ENCODE results near the gene KCTD18. TPM values are rescaled to one million over a fixed set of nuclear protein-coding genes. Genes with fewer than 3 reads are reported as not detected.
A peak's percentile ranks its signal among the peaks of the same experiment; 100 is the strongest.

Gene KCTD18
- total RNA-seq, 2 donors from 2014 or later = 9.1 to 10.4 TPM

DNA sequence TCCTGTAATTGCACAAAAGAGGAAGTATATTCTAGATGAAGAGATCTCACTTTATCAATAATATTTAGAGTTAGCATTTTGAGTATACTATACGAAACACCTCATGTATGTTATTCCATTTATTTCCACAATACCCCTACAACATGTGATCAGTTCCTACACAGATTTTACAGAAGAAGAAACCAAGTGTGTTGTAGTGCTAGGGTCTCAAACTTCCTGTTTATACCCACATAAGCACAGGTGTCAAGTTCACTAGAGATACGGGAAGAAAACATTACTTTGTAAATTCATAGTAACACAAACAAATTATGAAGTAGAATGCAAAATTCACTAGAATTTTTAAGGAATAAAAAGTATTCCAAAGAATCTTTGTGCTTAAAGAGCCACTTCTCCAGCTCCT, 46.4 kb downstream of the KCTD18 start:
- intact Hi-C loops (cut with DNase I) = loop anchor here in 1 of 2 donors (10.0 kb wide), 1 partner anchor 159 kb away; the partner anchor contains the start of gene SPATS2L
- no peak for ATAC-seq

DNA sequence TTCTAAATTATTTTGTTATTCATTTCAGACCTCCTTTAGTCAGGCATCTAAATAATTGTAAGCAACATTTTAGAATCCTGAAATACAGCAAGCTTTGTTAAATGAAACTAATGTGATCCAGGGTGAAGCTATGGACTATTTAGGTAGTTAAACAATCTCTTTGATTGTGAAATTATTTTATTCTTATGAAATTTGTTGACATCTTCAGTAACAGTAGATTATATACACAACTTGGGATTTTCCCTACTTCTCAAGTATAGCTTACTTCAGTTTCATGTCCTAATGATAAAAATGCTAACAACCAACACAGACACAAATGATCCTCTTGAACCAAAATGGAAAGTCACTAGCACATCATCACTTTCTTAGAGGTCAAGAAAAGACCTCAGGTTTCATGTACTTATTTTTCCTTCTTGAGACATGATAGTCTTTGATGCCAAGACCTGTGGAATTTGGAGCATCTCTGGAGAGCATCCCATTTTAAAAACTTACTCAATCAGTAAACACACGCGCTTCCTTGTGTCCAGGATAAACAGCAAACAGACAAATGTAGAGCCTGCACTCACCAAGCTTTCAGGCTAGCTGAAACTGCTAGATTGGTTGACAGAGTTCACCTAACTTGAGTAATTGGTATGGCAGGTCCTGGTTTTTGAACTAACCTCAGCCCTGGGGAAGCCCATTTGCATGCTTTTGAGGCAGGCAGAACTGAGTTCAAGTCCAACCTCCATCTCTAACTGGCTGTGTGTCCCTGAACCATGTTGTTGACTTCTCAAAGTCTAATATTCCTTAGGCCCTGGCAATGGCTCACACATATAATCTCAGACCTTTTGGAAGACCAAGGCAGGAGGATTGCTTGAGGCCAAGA, 47.8 kb downstream of the KCTD18 start:
- DNase-seq = no peak
- intact Hi-C loops (cut with DNase I) = loop anchor here in 1 of 2 donors (10.0 kb wide), 1 partner anchor 157 kb away; the partner anchor contains the start of gene SPATS2L
- ATAC-seq = no peak

More for the DNA sequence above, 46.4 kb downstream of the KCTD18 start:
- DNase-seq = no peak

DNA sequence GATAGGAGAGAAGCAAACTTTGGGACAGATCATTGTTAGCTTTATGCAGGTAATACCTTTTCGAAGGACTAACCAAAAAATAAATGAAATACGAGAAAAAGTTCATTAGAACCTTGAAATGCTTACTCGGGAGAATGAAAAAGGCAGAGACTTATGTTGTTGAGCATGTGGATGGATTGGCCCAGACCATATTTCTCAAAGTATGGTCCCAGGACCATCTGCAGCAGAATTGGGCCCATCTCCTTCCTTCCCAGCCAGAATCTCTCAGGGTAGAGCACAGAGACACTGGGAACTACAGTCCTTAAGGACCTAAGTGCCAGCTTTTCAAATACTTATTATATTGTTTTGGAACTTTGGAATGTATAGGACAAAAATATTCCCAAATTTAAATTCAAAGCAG, 50.8 kb downstream of the KCTD18 start:
- no peak for ATAC-seq
- intact Hi-C loops (cut with DNase I) = no loop called here

DNA sequence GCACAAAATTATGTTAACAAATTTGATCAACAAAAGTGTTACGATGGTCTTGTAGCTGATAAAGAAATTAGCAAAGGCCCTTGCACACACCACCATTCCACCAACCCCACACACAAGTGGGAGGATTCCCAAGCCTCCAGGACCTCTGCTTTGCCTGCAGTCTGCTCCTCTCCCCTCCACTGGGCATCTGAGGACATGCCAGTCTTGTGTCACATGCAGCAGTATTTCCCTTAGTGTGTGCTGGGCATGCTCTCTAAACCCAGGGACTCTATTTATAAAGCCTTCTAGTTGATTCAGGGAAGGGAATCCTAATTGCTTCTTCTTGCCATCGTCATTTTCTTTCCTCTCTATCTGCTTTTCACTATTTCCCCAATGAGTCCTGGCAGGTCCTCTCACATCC, 53.3 kb downstream of the KCTD18 start:
- ATAC-seq (peak in 1 of 2 donors; percentile 63), DNase-seq (no peak)
- intact Hi-C loops (cut with DNase I) = no loop called here

More for the DNA sequence above, 50.8 kb downstream of the KCTD18 start:
- no peak for DNase-seq

DNA sequence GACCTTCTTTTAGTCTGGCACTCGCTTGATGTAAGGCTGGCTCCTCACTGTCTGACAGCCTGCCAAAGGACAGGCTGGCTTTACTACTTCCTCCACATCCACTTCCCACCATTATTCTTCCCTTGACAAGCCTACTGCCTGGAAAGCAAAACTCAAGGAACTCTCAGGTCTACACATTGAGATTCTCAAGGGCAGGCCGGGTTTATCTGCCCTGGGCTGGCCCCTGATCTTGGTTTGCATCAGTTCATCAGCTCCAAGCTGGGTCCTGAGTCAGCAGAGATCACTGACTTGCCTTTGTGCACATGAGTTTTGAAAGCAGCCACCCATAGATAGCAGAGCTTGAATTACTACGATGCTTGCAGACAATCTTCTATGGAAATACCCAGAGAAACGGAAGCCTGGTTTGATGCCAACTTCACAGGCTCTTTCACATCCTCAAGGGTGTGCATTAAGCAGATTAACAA, 53.9 kb downstream of the KCTD18 start:
- intact Hi-C loops (cut with DNase I) = no loop called here
- DNase-seq (no peak), ATAC-seq (peak; percentile 42 to 53)

DNA sequence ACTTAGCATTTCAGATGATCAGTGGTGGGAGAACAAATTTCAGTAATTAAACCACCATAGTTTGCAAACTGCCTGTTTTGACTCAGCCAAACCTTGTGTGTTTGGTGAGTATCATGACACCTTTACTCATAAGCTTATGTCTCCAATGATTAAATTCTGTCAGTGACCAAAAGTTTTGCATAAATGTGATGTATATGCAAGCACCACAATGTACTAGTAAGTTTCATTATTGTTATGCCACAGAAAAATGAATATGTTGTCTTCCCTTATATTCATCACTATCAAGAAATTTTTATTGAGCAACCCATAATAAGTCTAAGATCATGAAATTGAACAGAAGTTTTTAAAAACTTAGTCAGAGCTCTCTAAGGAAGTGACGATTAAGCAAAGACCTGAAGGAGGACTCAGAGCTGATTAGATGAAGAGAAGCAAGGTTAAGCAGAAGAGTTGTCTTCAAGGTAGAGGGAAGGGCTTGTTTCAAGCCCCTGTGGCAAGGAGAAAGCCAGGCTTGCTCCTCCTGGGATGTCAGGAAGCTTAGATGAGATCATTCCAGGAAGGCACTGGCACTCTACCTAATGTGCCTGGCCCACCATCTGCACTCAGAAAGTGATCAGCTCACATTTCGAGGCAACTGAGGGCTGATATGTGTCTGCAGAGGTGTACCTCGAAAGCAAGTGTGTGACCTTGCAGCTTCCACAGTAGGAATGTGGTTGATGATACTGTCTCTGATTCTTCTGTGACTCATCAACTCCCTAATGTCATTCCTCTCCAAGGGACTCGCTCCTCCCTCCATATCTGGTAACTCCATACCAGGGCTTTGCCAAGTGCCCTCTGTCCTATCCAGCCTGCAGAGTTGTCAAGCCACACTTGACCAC, 54.7 kb downstream of the KCTD18 start:
- DNase-seq = no peak
- peak; percentile 76 to 95 for ATAC-seq
- intact Hi-C loops (cut with DNase I) = no loop called here

DNA sequence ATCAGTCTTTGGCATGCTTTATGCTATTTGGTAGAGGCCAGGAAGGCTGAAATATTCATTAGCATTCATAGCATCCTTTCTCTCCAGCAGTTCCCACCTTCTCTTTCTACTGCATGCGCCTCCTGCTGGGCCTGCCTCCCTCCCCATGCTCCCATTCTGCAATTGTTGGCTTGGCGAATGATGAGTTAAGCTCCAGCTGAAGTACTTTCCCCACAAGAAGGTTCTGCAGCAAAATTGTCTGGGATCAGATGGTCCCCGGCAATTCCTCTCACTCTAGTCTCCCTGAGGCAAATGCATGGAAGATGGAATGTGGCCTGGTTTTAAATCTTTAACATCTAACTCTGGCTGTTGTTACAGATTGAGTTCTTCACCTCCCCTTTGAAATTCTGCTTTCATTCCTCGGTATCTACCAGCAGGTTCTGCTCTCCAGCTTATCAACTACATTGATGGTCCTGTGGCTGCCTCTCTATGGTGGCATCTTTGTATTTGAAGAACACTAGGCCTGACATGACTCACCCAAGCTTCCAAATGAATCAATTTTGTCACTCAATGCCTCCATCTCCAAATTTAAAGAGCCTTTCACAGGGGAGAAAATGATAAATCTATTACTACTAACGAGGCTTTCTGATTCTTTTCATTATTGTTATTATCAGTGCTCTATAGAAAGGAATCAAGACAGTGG, 55.9 kb downstream of the KCTD18 start:
- DNase-seq = no peak
- ATAC-seq = no peak
- intact Hi-C loops (cut with DNase I) = no loop called here

DNA sequence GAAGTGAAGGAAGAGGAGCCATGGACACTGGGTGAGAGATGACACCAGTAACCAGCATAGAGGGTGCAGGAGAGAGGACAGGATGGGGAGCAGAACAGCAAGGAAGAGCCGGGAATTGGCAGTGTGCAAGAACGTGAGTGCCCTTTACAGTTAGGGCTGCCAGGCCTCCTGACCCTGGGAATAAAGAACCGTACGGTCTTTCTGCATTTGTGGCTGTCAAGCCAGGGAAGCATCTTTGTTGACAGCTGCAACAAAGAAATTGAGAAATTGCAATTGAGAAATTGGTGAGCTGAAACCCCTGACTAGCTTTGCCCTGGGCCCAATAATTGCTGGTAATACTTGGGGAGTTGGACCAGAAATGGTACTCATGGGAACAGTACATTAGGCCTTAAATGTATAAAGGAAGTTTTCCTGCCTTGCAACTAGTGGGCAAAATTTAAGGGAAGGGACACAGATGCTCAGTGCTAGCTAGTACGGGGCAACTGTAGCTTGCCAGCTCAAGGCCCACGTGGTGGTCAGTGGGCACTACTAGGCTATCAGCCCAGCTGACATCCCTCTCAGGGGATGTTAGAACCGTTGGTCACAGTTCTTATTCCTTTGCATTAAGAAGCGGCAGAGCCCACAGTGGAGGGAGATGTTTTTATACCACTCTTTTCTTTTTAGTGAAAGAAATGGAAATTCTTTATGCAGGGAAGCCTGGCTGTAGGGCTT, 56.6 kb downstream of the KCTD18 start:
- ATAC-seq (no peak), DNase-seq (no peak)
- intact Hi-C loops (cut with DNase I) = no loop called here

DNA sequence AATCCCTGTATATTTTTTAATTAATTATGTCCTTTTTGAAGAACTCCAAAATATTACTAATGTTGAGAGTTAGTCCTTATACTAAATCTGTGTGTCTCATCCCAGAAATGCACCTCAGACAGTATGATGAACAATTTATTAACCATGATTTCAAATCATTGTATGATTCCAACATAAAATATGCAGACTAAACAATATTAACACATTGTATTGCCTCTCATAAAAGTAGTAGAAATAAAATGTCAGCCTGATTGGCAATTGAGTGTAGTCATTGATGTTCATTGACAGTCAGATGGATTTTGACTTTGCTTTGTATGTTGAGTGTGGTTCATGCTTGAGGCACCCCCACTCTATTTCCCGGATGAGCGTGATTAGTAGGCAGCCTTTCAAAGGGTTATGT, 57.5 kb downstream of the KCTD18 start:
- ATAC-seq (no peak), DNase-seq (no peak)
- intact Hi-C loops (cut with DNase I) = no loop called here

DNA sequence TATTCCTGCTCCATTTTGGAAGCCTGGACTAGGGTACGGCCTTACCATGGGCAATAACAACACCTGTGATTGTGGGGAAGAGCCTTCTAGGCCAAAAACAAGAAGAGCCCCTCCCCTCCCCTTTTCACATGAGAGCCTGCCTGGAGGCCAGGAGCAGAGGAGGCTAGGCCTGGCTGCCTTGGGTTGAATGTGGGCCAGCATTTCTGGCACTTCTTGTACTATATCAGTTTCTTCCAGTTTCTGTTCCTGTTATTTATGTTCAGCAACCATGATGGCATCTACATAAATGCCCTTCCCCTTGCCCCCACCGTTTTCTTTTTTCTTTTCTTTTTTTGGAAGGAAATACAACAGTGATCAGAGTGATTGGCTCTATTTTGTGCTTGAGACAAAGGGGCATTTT, 58.4 kb downstream of the KCTD18 start:
- DNase-seq = no peak
- intact Hi-C loops (cut with DNase I) = no loop called here
- no peak for ATAC-seq

DNA sequence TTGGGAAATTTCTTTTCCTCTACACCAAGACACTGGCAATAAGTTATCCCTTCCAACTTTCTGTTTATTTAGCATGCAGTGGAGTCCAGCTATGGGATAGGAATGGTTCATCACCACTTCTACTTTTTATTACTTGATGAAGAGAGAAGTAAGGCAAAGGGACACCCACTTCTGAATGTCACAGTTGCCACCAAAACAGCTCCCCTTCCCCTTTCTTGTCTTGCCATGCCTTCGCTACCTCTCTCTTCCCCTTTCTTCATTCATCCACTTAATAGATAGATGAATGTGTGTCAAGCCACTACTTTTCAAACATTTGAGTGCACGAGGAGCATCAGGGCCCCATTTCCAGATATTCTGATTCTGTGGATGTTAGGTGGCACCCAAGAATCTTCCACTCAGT, 59.6 kb downstream of the KCTD18 start:
- DNase-seq (no peak), ATAC-seq (no peak)
- intact Hi-C loops (cut with DNase I) = no loop called here

DNA sequence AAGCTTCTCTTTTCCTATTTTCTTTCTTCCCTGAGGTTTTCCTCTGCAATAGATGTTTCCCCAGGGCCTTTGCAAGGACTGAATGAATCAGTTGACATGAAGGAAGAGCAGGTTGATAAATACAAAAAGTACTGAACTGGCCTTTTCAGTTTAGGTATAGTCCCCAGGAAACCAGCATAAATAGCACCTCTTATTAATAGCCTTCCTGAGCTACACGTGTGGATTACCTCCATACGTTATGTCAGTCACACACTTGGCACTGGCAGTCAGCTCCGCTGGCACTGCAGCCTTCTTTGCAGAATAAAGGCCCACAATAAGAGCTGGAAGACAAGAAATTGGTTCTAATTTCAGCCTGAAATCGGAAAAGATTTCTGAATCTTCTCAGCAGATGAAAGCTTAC, 60.7 kb downstream of the KCTD18 start:
- ATAC-seq (no peak), DNase-seq (no peak)
- intact Hi-C loops (cut with DNase I) = no loop called here

DNA sequence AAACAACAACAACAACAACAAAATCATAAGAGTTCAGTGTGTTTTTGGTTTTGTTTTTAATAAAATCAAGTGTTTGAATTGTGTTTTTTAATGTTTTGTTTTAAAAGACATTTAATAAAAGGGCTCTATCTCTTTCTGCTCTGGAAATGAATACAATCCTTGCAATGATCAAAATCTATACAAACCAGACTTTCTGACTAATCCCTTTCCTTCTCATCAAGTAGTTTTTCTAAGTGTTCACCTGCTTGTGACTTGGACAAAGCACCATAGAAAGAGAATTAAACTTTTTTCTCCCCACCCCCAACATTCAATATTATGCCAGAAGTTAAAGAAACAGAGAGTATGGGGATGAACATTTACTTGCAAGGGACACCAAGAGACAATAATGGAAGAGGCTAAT, 61.4 kb downstream of the KCTD18 start:
- DNase-seq (no peak), ATAC-seq (no peak)
- intact Hi-C loops (cut with DNase I) = no loop called here

DNA sequence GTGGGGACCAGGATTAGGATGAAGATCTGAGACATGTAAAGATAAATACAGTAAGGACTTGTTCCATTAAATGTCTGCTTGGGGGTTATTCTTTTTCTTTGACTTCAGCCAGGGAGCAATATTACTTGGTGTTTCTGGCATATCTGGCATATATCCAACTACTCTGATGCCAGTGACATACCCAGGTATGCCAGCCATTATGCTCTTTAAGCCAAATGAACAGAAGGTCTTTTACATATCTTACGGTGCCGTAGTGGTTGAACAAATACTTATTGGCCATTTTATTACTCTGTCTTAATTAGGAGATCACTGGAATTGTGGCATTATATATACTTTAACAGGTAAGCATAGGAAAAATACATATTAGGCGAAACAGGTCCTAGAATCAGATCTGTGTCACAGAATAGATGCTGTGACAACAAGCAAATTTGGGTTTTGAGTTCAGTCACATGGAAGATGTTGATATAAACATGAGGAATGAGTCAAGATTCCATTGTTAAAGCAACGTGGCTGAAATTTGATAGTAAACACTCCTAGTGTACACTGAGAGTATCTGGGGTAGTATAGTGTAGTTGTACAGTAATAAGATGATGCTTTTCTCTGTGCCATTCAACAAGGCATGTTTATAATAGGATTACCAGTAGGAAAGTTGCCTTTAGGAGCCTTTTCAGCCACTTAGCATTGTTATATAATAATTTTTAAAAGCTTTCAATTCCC, 62.6 kb downstream of the KCTD18 start:
- no peak for DNase-seq
- intact Hi-C loops (cut with DNase I) = no loop called here
- ATAC-seq = no peak

DNA sequence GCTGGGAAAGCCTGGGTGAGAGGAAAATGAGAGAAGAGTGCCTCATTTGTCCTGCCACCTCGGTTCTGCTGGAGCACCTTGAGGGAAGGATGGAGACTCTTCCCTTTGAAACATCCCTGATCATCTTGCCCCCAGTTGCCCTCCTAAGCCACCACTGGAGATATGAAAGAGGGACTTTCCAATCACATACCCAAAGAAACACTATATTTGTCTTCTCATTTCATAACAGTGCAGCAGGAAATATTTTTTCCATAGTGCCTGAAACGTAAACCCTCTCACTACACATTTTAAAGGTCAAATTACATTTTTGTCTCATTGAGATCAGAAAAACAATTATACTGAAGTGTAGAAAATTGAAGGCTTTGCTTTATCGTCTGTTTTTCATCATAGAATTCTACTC, 63.3 kb downstream of the KCTD18 start:
- no peak for DNase-seq
- intact Hi-C loops (cut with DNase I) = no loop called here
- ATAC-seq = no peak

DNA sequence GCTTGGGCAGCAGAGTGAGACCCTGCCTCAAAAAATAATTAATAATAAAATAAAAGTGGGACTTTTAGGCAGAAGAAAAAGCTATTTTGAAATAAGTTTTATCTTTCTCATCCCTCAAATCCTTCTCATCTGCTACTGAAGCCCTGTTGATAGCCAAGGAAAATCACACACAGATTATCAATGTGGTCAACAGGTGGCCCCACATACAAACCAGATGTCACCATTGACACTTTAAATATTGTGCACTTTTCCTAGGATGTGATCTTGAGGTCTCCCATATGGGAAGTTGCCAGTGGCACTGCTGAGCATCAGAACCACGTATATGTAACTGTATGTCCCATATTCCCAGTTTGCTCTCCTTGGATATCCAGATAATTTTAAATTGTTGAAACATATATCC, 64.6 kb downstream of the KCTD18 start:
- ATAC-seq (no peak), DNase-seq (no peak)
- intact Hi-C loops (cut with DNase I) = no loop called here

DNA sequence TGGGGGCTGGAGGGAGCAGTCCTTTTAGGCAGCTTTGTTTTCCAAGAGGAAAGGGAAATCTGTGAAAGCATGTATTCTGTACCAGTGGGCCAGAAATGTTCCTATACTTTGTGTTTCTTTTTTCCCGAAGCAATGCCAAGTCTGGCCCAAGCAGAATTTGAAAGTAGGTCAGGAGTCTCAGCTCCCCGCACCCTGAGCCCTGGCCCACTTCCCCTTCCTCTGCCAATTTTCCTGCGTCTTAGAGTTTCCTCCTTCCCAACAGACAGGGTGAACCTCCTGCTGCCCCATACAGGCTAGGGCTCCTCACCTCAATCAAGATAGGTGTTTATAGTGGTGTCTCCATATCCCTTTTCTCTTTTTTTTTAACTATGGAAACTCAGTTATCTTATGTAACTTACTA, 65.3 kb downstream of the KCTD18 start:
- DNase-seq (peak; percentile 27), ATAC-seq (peak; percentile 44 to 67)
- intact Hi-C loops (cut with DNase I) = no loop called here

DNA sequence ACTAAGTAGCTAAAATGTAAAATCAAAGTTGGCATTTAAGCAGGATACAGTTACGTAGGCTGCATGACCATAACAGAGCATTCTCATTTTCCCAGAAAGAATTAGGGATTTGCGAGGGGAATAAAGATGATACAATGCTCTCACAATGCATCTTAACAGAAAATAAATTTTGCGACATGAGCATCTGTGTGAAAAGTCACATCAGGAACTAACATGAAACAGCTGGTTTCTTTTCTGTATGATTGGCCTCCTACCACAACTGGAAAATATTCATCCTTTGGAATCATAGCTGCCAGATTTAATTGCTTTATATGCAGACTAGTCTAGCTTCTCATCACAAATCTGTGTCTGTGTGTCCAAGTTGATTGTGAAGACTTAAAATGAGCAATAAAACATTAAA, 66.0 kb downstream of the KCTD18 start:
- no peak for DNase-seq
- intact Hi-C loops (cut with DNase I) = no loop called here
- ATAC-seq = peak in 1 of 2 donors; percentile 33
